HG02970 (cell line): ENCODE results near the gene ADAMTSL5.
"Not testable (repeated sequence)": the region's sequence is repeated elsewhere in the genome, so short reads cannot be mapped to it uniquely, and the experiment has no call there.

ENCODE experiments used
- ATAC-seq: cut with Tn5 transposase; IDR thresholded peaks from one replicate; pipeline ENCODE4 v1.9.1; 2021; ENCODE audit warnings: mild to moderate bottlenecking, moderate library complexity, moderate number of reproducible peaks; ENCODE audit not compliant: unreplicated experiment, low FRiP score

The ADAMTSL5 gene

DNA sequence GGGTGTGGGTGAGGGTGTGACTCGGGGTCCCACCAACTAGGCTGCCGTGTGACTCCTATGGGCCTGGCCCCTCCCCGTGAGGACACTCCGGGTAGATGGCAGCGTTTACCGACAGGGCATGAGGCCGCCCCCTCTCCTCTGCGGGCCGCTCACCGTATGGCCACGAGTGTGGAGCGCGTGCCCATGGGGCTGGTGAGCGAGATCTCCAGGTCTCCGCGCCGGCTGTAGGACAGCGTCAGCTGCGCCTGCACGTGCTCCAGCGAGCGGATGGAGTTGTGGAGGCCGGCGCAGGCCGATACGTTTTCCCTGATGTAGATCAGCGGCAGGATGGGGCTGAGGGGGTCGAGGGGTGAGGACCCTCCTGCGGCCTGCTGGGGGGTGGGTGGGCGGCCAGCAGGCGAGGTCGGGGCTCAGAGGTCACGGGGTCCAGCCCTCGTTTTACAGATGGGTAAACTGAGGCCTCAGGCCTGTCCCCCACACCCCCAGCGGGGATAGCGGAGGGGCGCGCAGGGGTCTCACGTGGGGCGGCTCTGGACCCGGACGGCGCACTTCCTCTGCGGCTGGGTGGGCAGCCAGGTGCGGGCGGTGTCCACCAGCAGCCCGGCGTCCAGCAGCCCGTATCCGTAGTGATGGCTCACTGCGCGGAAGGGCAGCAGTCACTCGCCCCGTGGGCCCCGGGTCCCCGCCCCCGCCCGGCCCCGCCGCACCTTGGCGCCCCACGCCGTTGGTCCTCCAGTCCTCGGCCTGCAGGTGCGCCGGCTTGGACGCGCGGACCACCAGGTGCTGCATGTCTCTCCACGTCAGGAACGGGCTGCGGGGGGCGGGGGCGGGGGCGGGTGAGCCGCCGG is 29.5 kb downstream of the ADAMTSL5 start:
- ATAC-seq: no peak

- no peak for ATAC-seq
Measured at GRCh38 chr19:1482361-1483130, 30.3 kb downstream of the ADAMTSL5 start.

DNA sequence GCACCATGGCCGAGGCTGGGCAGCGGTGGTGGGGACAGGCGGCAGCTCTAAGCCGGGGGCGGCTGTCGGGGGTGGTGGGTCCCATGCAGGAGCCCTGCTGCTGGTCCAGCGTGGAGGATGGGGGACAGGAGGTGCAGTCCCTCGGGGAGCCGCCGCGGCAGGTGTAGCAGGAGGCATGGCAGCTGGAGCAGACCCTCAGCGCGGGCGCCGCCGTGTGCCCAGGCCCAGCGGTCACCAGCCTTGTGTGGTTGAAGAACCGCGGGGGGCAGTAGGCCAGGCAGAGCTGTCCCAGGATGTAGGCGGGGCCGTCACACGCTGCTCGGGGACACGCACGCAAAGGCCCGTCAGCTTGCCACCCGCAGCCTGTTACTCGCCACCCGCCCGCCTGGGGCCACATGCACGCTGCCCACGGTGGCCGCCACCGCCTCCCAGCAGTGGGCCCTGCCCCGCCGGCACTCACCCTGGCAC is 30.9 kb downstream of the ADAMTSL5 start:
- ATAC-seq: no peak

DNA sequence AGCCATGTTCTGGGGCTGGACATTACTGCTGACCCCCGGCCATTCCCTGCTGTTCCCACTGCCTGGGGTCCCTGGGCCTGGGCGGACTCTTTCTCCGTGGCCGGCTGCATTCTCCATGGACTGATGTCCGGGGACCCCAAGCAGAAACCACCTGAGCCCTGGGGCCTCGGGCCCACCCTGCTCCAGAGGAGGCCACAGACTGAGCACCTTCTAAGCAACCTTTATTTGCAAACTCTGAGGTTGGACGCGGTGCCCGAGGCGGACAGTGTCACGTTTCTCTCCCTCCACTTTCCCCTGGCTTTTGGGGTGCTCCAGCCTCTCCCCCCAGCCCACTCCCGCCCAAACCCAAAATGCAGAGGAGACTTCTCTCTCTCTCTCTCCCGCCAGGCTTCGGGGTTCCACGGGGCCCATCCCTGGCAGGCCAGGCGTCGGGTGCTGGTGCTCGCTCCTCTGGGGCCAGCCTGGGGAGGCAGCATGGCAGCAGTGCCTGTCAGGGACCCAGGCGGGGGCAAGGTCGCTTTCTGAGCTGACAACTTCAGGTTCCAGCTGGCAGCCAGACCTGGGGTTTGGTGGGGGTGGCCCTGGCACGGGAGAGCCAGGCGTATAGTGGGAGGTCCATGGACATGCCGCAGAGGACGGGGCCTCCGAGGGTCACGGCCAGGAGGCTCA is 31.5 kb downstream of the ADAMTSL5 start:
- no peak for ATAC-seq

- ATAC-seq: peak; percentile 80
Measured at GRCh38 chr19:1478934-1479707, 33.7 kb downstream of the ADAMTSL5 start, which contains the start of gene C19orf25. Gene C19orf25 (minus strand): TSS chr19:1479215. CDS start chr19:1478903, 312 bp downstream.

- ATAC-seq: not testable (repeated sequence)
Measured at GRCh38 chr19:1477056-1477455, 35.8 kb downstream of the ADAMTSL5 start.

- ATAC-seq: no peak
Measured at GRCh38 chr19:1475751-1476437, 36.9 kb downstream of the ADAMTSL5 start.

- ATAC-seq: no peak
Measured at GRCh38 chr19:1474765-1475351, 38.0 kb downstream of the ADAMTSL5 start.

DNA sequence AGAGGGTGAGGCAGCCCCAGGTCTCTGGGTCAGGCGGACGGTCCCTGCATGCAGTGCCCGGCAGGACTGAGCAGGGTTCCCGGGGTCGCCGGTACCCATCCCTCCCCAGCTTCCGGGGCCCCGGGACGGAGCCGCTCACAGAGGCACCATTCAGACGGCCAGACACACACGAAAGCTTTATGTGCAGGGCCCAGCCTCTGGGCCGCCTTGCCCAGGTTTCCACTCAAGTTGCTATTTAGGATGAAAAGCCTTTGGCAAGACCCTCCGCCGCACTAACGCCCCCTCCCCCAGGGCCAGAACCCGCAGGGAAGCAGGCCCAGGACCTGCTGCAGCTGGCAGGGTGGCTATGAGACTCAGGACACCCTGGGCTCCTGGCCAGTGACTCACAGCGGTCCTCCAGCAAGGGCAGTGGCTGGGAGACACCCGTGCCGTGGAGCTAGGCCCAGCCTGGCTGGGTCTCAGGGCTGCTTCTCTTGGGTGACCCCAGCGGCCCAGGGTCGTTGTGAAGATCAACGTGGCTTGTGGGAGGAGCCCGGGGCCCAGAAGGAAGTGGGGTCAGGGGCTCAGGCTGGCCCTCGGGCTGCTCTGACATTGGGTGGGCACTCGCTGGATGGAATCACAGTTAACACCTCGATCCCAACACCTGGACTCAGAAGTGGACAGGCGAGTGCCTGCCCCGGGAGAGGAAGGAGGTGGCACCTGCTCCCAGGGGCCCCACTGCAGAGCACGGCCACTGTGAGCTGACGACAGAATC is 38.6 kb downstream of the ADAMTSL5 start:
- no peak for ATAC-seq

DNA sequence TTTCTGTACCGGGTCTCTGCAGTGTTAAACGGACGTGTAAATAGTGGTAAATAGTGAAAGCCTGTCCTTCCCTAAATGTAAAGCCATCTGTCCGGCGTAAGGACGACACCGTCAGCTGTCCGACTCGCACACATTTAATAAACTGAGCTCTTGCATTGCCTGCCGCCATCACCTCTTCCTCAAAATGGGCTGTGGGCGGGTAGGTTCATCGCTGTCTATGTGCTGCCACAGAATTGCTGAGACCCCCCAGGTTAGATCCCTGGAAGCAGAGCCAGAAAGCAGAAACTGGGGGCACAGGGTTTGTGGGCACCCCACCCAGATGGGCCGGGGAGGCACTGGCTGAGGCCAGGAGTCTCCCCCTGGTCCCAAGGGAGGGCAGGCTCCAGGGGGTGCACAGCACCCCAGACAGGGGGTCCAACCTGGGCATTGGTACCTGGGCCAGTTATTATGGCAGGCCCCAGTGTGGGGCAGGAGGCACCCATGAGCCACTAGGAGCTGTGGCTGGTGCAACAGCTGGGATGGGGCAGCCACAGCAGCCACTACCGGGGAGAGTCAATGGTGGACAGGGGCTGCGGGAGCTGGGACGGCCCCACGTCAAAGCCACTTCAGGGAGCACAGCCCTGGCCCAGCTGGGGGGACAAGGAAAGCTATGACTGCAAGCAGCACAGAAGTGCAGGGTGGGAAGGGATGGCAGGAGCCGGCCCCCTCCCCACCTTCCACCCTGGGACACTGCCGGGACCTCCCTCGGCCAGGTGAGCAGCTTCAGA is 39.6 kb downstream of the ADAMTSL5 start:
- ATAC-seq: no peak

DNA sequence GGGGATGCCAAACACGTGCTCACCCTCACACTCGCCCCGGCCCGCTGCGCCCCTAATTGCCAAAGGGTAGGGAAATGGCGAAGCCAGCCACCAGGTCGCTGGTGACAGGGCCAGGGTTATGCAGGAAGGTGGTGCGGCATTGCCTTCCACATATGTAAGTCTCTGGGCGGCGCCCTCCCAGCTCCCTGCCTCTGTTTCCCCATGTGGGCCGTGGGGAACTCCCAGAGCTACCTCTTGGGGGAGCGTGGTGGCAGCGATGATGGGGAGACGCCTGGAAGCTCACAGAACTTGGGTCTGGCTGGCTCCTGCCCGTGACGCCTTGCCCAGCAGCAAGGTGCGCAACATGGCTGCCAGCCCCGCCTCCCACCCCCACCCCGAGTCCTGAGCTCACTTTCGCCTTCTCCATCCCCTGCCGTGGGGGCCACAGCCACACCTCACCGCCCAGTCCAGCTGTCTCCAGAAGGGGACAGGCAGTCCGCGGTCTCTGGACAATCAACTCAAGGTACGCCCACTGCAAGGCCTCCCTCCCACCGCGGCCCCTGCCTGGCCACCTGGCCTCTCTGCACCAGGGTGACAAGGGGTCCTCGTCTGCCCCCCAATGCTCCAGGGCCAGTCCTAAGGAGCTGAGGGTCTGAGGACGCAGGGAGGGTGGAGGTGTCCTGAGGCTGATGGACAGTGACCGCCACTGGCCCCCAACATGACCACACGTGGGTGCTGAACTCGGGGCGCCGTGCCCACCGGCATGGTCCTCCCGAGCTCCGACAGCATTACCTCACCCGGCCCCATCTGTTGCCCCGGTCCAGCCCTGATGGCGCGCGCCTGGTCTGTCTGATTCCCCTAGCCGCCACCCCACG is 40.4 kb downstream of the ADAMTSL5 start:
- ATAC-seq: no peak

- ATAC-seq: no peak
Measured at GRCh38 chr19:1471515-1472160, 41.2 kb downstream of the ADAMTSL5 start.

DNA sequence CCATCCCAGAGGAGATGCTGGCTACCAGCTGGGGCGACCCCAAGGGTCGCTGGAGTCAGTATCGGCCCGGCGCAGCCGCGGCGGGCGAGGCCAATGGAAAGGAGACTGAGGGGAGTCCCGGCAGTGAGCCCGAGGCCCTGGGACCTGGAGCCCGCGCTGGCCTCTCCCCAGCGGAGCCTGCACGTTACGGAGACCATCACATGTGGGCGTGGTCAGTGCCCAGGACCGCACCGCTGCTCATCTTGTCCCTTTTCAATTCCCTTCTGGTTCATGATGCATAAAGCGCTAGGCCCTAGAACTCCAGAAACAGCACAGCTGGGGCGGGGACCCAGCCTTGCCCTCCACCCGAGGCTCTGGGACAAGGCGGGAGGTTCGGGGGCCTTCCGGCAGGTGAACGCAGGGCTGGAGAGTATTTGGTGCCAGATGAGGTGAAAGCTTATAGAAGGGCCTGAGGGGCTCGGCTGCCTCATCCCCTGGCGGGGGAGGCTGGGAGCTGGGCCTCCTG is 41.8 kb downstream of the ADAMTSL5 start:
- no peak for ATAC-seq

DNA sequence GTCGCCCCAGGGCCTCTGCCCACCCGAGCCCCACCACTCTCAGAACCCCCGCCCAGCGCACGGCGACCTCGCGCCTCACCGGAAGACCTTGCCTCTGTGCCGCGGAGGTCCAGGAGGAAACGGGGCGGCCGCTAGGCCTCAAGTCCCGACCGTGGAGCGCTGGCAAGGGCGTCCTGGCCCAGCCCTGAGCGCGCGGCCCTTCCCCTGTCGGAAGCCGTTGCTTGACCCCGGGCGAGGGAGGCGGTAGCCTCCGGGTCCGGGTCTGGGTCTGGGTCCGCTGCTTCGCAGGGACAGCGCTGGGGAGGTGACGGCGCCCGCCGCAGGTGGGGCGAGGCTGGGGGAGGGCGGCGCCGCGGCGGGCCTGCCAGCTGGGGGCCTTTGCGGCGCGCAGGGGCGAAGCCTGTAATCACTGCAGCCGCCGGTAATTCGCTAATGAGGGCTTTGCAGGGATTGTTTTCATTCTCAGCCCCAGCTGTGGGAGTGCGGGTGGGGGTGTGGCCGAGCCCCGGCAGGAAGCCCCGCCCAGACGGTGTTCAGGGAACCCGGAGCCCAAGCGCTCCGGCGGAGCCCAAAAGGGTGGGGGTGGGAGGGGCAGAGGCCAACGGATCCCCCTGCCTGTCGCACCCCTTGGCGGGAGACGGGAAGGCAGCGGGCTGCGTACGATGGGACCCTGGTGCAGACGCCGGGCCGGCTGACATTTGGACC is 42.4 kb downstream of the ADAMTSL5 start:
- ATAC-seq: no peak

GRCh38 chr19:1470055-1470304 is 42.8 kb downstream of the ADAMTSL5 start:
- ATAC-seq: no peak
